Nephron (organoid): ENCODE measurements around the gene MYO18B.

Experiments
- H3K27ac Mint-ChIP-seq, 3 experiments: 2 replicates each; pipeline ENCODE4 v1.8.0; 2020; ENCODE audit warnings: mixed read lengths in 3 of 3, mild to moderate bottlenecking in 2 of 3, moderate library complexity in 1 of 3
- H3K27me3 Mint-ChIP-seq: 2 replicates; pipeline ENCODE4 v1.8.0; 2021; ENCODE audit warnings: low read depth, mild to moderate bottlenecking, moderate library complexity, mixed read lengths
- H3K36me3 Mint-ChIP-seq: 2 replicates; pipeline ENCODE4 v1.8.0; 2020; ENCODE audit warnings: low read depth, mixed read lengths
- H3K4me1 Mint-ChIP-seq: 2 replicates; pipeline ENCODE4 v1.8.0; 2020; ENCODE audit warnings: mixed read lengths
- H3K4me3 Mint-ChIP-seq, 3 experiments: 2 replicates each; pipeline ENCODE4 v1.8.0; 2020; ENCODE audit warnings: mild to moderate bottlenecking in 3 of 3, mixed read lengths in 3 of 3, moderate library complexity in 2 of 3
- H3K9me3 Mint-ChIP-seq: 2 replicates; pipeline ENCODE4 v1.8.0; 2020; ENCODE audit warnings: mixed read lengths
- CTCF ChIP-seq, 3 experiments: fragments of 200-600 bp; sonication (generic); IDR thresholded peaks; one replicate each; pipeline ENCODE4 v1.5.0; 2021; ENCODE audit warnings: antibody characterized with exemption in 3 of 3; ENCODE audit not compliant: unreplicated experiment in 3 of 3

The MYO18B gene

GRCh38 chr22:25753252-25753651 is 11.3 kb downstream of the MYO18B start:
- TF ChIP-seq CTCF (IDR thresholded peaks at IDR 0.05; ENCODE audit: unreplicated experiment in 3 of 3), result no peak
- H3K4me1 Mint-ChIP-seq, result peaks cover 36% of the 10 kb centered on the region
- no peaks in the 10 kb centered on the region for H3K36me3 Mint-ChIP-seq
- H3K27ac Mint-ChIP-seq, result no peak overlapping the region
- no peak overlapping the region for H3K4me3 Mint-ChIP-seq
- H3K27me3 Mint-ChIP-seq, result no peaks in the 10 kb centered on the region
- H3K9me3 Mint-ChIP-seq, result peaks cover 2% of the 10 kb centered on the region

GRCh38 chr22:25754527-25755202 is 12.7 kb downstream of the MYO18B start:
- Mint-ChIP-seq H3K4me1 (peaks cover 34% of the 10 kb centered on the region), H3K9me3 (peaks cover 2% of the 10 kb centered on the region), H3K27me3 (peaks cover 5% of the 10 kb centered on the region), H3K4me3 (no peak overlapping the region), H3K27ac (peak overlapping the region in 1 of 3 experiments; percentile 6), H3K36me3 (no peaks in the 10 kb centered on the region)
- TF ChIP-seq CTCF (IDR thresholded peaks at IDR 0.05; ENCODE audit: unreplicated experiment in 3 of 3), result no peak

- H3K4me3 Mint-ChIP-seq, result no peak overlapping the region
- no peak for TF ChIP-seq CTCF (IDR thresholded peaks at IDR 0.05; ENCODE audit: unreplicated experiment in 3 of 3)
Measured at GRCh38 chr22:25757686-25758085, 15.7 kb downstream of the MYO18B start.

GRCh38 chr22:25758316-25758715 is 16.3 kb downstream of the MYO18B start:
- Mint-ChIP-seq H3K9me3 (peaks cover 2% of the 10 kb centered on the region), H3K4me3 (no peak overlapping the region), H3K27ac (no peak overlapping the region), H3K27me3 (peaks cover 14% of the 10 kb centered on the region), H3K4me1 (peaks cover 28% of the 10 kb centered on the region), H3K36me3 (no peaks in the 10 kb centered on the region)
- TF ChIP-seq CTCF (IDR thresholded peaks at IDR 0.05; ENCODE audit: unreplicated experiment in 3 of 3), result no peak

More at GRCh38 chr22:25757686-25758085, 15.7 kb downstream of the MYO18B start:
- H3K36me3 Mint-ChIP-seq, result no peaks in the 10 kb centered on the region
- peaks cover 2% of the 10 kb centered on the region for H3K9me3 Mint-ChIP-seq
- H3K27me3 Mint-ChIP-seq, result peaks cover 9% of the 10 kb centered on the region
- H3K4me1 Mint-ChIP-seq, result peaks cover 28% of the 10 kb centered on the region
- H3K27ac Mint-ChIP-seq, result no peak overlapping the region

- Mint-ChIP-seq H3K4me1 (peaks cover 22% of the 10 kb centered on the region), H3K4me3 (no peak overlapping the region), H3K27ac (no peak overlapping the region), H3K9me3 (peaks cover 5% of the 10 kb centered on the region), H3K27me3 (peaks cover 19% of the 10 kb centered on the region), H3K36me3 (no peaks in the 10 kb centered on the region)
- TF ChIP-seq CTCF (IDR thresholded peaks at IDR 0.05; ENCODE audit: unreplicated experiment in 3 of 3), result no peak
Measured at GRCh38 chr22:25759825-25760231, 17.8 kb downstream of the MYO18B start.

GRCh38 chr22:25760294-25760693 is 18.3 kb downstream of the MYO18B start:
- peaks cover 22% of the 10 kb centered on the region for H3K4me1 Mint-ChIP-seq
- H3K36me3 Mint-ChIP-seq, result no peaks in the 10 kb centered on the region
- no peak overlapping the region for H3K4me3 Mint-ChIP-seq
- H3K27ac Mint-ChIP-seq, result no peak overlapping the region
- peaks cover 5% of the 10 kb centered on the region for H3K9me3 Mint-ChIP-seq
- peaks cover 19% of the 10 kb centered on the region for H3K27me3 Mint-ChIP-seq
- TF ChIP-seq CTCF (IDR thresholded peaks at IDR 0.05; ENCODE audit: unreplicated experiment in 3 of 3), result no peak
